Measurements from ENCODE around the gene SRGAP2C.
"Not testable (repeated sequence)": the region's sequence is repeated elsewhere in the genome, so short reads cannot be mapped to it uniquely, and the experiment has no call there.

Gene SRGAP2C

GRCh38 chr1:121184290-121185127, at the start of gene SRGAP2C, which contains the start of gene FAM72B:
SRGAP2C (plus strand) TSS chr1:121184975; CDS start chr1:121187447, 2,472 bp downstream.
FAM72B (minus strand) TSS chr1:121184340; CDS start chr1:121183489, 851 bp downstream.
- DNase-seq (ENCODE audit: low read depth), result peak; percentile 76

- not testable (repeated sequence) for DNase-seq (ENCODE audit: low read depth)
Observed at GRCh38 chr1:121140393-121140792, 44.4 kb upstream of the SRGAP2C start.

- DNase-seq (ENCODE audit: low read depth), result not testable (repeated sequence)
Observed at GRCh38 chr1:121148489-121149190, 36.1 kb upstream of the SRGAP2C start.

- DNase-seq (ENCODE audit: low read depth), result not testable (repeated sequence)
Observed at GRCh38 chr1:121151294-121151693, 33.5 kb upstream of the SRGAP2C start.

GRCh38 chr1:121152788-121153187, 32.0 kb upstream of the SRGAP2C start:
- DNase-seq (ENCODE audit: low read depth), result not testable (repeated sequence)

- not testable (repeated sequence) for DNase-seq (ENCODE audit: low read depth)
Observed at GRCh38 chr1:121154811-121155210, 30.0 kb upstream of the SRGAP2C start.

- not testable (repeated sequence) for DNase-seq (ENCODE audit: low read depth)
Observed at GRCh38 chr1:121155671-121156358, 29.0 kb upstream of the SRGAP2C start.

GRCh38 chr1:121156958-121157603, 27.7 kb upstream of the SRGAP2C start:
- DNase-seq (ENCODE audit: low read depth), result not testable (repeated sequence)

- DNase-seq (ENCODE audit: low read depth), result not testable (repeated sequence)
Observed at GRCh38 chr1:121157609-121158008, 27.2 kb upstream of the SRGAP2C start.

- DNase-seq (ENCODE audit: low read depth), result not testable (repeated sequence)
Observed at GRCh38 chr1:121160118-121160517, 24.7 kb upstream of the SRGAP2C start.

- not testable (repeated sequence) for DNase-seq (ENCODE audit: low read depth)
Observed at GRCh38 chr1:121161199-121161901, 23.4 kb upstream of the SRGAP2C start.

- not testable (repeated sequence) for DNase-seq (ENCODE audit: low read depth)
Observed at GRCh38 chr1:121163850-121164757, 20.7 kb upstream of the SRGAP2C start.

GRCh38 chr1:121165296-121165695, 19.5 kb upstream of the SRGAP2C start:
- not testable (repeated sequence) for DNase-seq (ENCODE audit: low read depth)

GRCh38 chr1:121167225-121167738, 17.5 kb upstream of the SRGAP2C start:
- not testable (repeated sequence) for DNase-seq (ENCODE audit: low read depth)

- DNase-seq (ENCODE audit: low read depth), result not testable (repeated sequence)
Observed at GRCh38 chr1:121168152-121168668, 16.6 kb upstream of the SRGAP2C start.

GRCh38 chr1:121176649-121177048, 8.1 kb upstream of the SRGAP2C start:
- DNase-seq (ENCODE audit: low read depth), result not testable (repeated sequence)

- DNase-seq (ENCODE audit: low read depth), result not testable (repeated sequence)
Observed at GRCh38 chr1:121178197-121178596, 6.6 kb upstream of the SRGAP2C start.

- DNase-seq (ENCODE audit: low read depth), result not testable (repeated sequence)
Observed at GRCh38 chr1:121183867-121184266, 908 bp upstream of the SRGAP2C start.

- not testable (repeated sequence) for DNase-seq (ENCODE audit: low read depth)
Observed at GRCh38 chr1:121185140-121185708, 449 bp downstream of the SRGAP2C start.

Measured in stimulated activated CD8-positive, alpha-beta memory T cell treated with anti-CD3 and anti-CD28 coated beads, Interleukin-4, amount 100 ng/mL, for 24 hours (primary cell).